ENCODE measurements around the gene KDM4C.

The KDM4C gene

GRCh38 chr9:6819112-6819511, 61.3 kb downstream of the KDM4C start:
- Histone ChIP-seq H4K20me1 (ENCODE audit: low read depth, low read length) (no peaks in the 10 kb centered on the region), H3K9me3 (ENCODE audit: insufficient read depth, low read length) (no peaks in the 10 kb centered on the region), H3K9me2 (replicated peaks; ENCODE audit: insufficient read depth, low read length) (no peaks in the 10 kb centered on the region), H3K79me2 (ENCODE audit: insufficient read depth, low read length) (no peaks in the 10 kb centered on the region; the same call in 1 of the 2 replicates), H3K4me2 (ENCODE audit: low read depth, low read length, poor library complexity, severe bottlenecking) (no peak overlapping the region), H3F3A (ENCODE audit: insufficient read depth) (peaks cover 8% of the 10 kb centered on the region; the same call in 1 of the 2 replicates), H3K4me3 (ENCODE audit: insufficient read depth, low read length, poor library complexity, severe bottlenecking) (no peak overlapping the region), H3K36me3 (ENCODE audit: low read length) (peaks cover 3% of the 10 kb centered on the region; the same call in 1 of the 2 replicates), H3K9ac (ENCODE audit: low read length) (no peak overlapping the region), H2AFZ (ENCODE audit: low read depth, low read length, severe bottlenecking) (no peak overlapping the region), H3K27ac (ENCODE audit: low read depth, low read length) (no peak overlapping the region), H3K27me3 (ENCODE audit: low read length) (no peaks in the 10 kb centered on the region)
- TF ChIP-seq CTCF (IDR thresholded peaks at IDR 0.05; ENCODE audit: insufficient read depth, low read length, poor library complexity, severe bottlenecking) (no peak), EZH2phosphoT487 (conservative IDR thresholded peaks at IDR 0.05; ENCODE audit: low read length) (no peak)

- H3K9ac ChIP-seq (ENCODE audit: low read length): no peak overlapping the region
- H3K9me3 ChIP-seq (ENCODE audit: insufficient read depth, low read length): no peaks in the 10 kb centered on the region
- no peaks in the 10 kb centered on the region for H4K20me1 ChIP-seq (ENCODE audit: low read depth, low read length)
- no peaks in the 10 kb centered on the region for H3K27me3 ChIP-seq (ENCODE audit: low read length)
- H2AFZ ChIP-seq (ENCODE audit: low read depth, low read length, severe bottlenecking): no peak overlapping the region
- H3F3A ChIP-seq (ENCODE audit: insufficient read depth): peaks cover 8% of the 10 kb centered on the region; the same call in 1 of the 2 replicates
- no peak overlapping the region for H3K27ac ChIP-seq (ENCODE audit: low read depth, low read length)
- no peak overlapping the region for H3K4me2 ChIP-seq (ENCODE audit: low read depth, low read length, poor library complexity, severe bottlenecking)
- H3K9me2 ChIP-seq (replicated peaks; ENCODE audit: insufficient read depth, low read length): no peaks in the 10 kb centered on the region
- no peak for TF ChIP-seq EZH2phosphoT487 (conservative IDR thresholded peaks at IDR 0.05; ENCODE audit: low read length)
- TF ChIP-seq CTCF (IDR thresholded peaks at IDR 0.05; ENCODE audit: insufficient read depth, low read length, poor library complexity, severe bottlenecking): no peak
- H3K36me3 ChIP-seq (ENCODE audit: low read length): peaks cover 3% of the 10 kb centered on the region; the same call in 1 of the 2 replicates
- H3K79me2 ChIP-seq (ENCODE audit: insufficient read depth, low read length): no peaks in the 10 kb centered on the region; the same call in 1 of the 2 replicates
- no peak overlapping the region for H3K4me3 ChIP-seq (ENCODE audit: insufficient read depth, low read length, poor library complexity, severe bottlenecking)
Measured at GRCh38 chr9:6819529-6819928, 61.8 kb downstream of the KDM4C start.

- no peak for TF ChIP-seq EZH2phosphoT487 (conservative IDR thresholded peaks at IDR 0.05; ENCODE audit: low read length)
- no peak for TF ChIP-seq CTCF (IDR thresholded peaks at IDR 0.05; ENCODE audit: insufficient read depth, low read length, poor library complexity, severe bottlenecking)
- Histone ChIP-seq H3F3A (ENCODE audit: insufficient read depth) (no peaks in the 10 kb centered on the region), H3K9ac (ENCODE audit: low read length) (no peak overlapping the region), H3K27ac (ENCODE audit: low read depth, low read length) (no peak overlapping the region), H3K4me2 (ENCODE audit: low read depth, low read length, poor library complexity, severe bottlenecking) (no peak overlapping the region), H3K4me3 (ENCODE audit: insufficient read depth, low read length, poor library complexity, severe bottlenecking) (no peak overlapping the region), H3K27me3 (ENCODE audit: low read length) (no peaks in the 10 kb centered on the region), H3K9me3 (ENCODE audit: insufficient read depth, low read length) (no peaks in the 10 kb centered on the region), H3K9me2 (replicated peaks; ENCODE audit: insufficient read depth, low read length) (no peaks in the 10 kb centered on the region), H2AFZ (ENCODE audit: low read depth, low read length, severe bottlenecking) (no peak overlapping the region), H4K20me1 (ENCODE audit: low read depth, low read length) (no peaks in the 10 kb centered on the region), H3K36me3 (ENCODE audit: low read length) (no peaks in the 10 kb centered on the region; the same call in 1 of the 2 replicates), H3K79me2 (ENCODE audit: insufficient read depth, low read length) (no peaks in the 10 kb centered on the region; the same call in 1 of the 2 replicates)
Measured at GRCh38 chr9:6822696-6823095, 64.9 kb downstream of the KDM4C start.

Measured in SU-DHL-6 (cell line).